A172 (cell line): ENCODE measurements around the gene GTPBP2. TPM values are rescaled to one million over a fixed set of nuclear protein-coding genes. Genes with fewer than 3 reads are reported as not detected.
"Not testable (repeated sequence)": the region's sequence is repeated elsewhere in the genome, so short reads cannot be mapped to it uniquely, and the experiment has no call there.

Source experiments
- DNase-seq: peaks from one replicate; pipeline ENCODE4 v3.0.0-alpha.2; 2015; ENCODE audit warnings: low spot score
- total RNA-seq: library from RNA; depleted of rRNA; stranded (reverse); fragments of >200 nt; shearing (Covaris generic); gene quantifications from 2 replicates; pipeline ENCODE4 v1.2.3, GENCODE V29; 2014

The GTPBP2 gene
- total RNA-seq, 1 experiment from 2014 or later, result 25.3 TPM

GRCh38 chr6:43658161-43658560, 29.1 kb upstream of the GTPBP2 start:
- DNase-seq, result no peak

- DNase-seq, result no peak
These were observed 28.2 kb upstream of the GTPBP2 start for GRCh38 chr6:43657221-43657802.

- not testable (repeated sequence) for DNase-seq
These were observed 23.8 kb upstream of the GTPBP2 start for GRCh38 chr6:43652822-43653221.

- no peak for DNase-seq
These were observed 19.2 kb upstream of the GTPBP2 start for GRCh38 chr6:43648248-43648647.

GRCh38 chr6:43647613-43648012, 18.5 kb upstream of the GTPBP2 start:
- DNase-seq, result no peak

- DNase-seq, result no peak
These were observed 16.5 kb upstream of the GTPBP2 start for GRCh38 chr6:43645613-43645964.

GRCh38 chr6:43644940-43645612, 16.0 kb upstream of the GTPBP2 start, which contains the start of gene RSPH9:
Gene RSPH9, plus strand, starts transcription at chr6:43645036. Its CDS starts 63 bp downstream, at chr6:43645099.
- no peak for DNase-seq

- no peak for DNase-seq
These were observed 11.1 kb upstream of the GTPBP2 start for GRCh38 chr6:43639984-43640800.

GRCh38 chr6:43636308-43636659, 7.2 kb upstream of the GTPBP2 start:
- no peak for DNase-seq

GRCh38 chr6:43635387-43636307, 6.6 kb upstream of the GTPBP2 start, which contains the start of gene MAD2L1BP:
Gene MAD2L1BP, plus strand, starts transcription at chr6:43635840. Its CDS starts 36 bp downstream, at chr6:43635876.
- peak; percentile 55 for DNase-seq

- DNase-seq, result no peak
These were observed 5.7 kb upstream of the GTPBP2 start for GRCh38 chr6:43634702-43635303.

GRCh38 chr6:43633002-43633401, 3.9 kb upstream of the GTPBP2 start:
- DNase-seq, result not testable (repeated sequence)

GRCh38 chr6:43630980-43631619, 2.0 kb upstream of the GTPBP2 start:
- no peak for DNase-seq

- peak; percentile 98 for DNase-seq
These were observed 639 bp upstream of the GTPBP2 start for GRCh38 chr6:43629505-43630300.

GRCh38 chr6:43628393-43629103, 516 bp downstream of the GTPBP2 start:
- peak; percentile 64 for DNase-seq

- DNase-seq, result peak; percentile 98
These were observed 1.8 kb downstream of the GTPBP2 start for GRCh38 chr6:43627008-43627825.

- DNase-seq, result no peak
These were observed 3.6 kb downstream of the GTPBP2 start for GRCh38 chr6:43625393-43625992.

- no peak for DNase-seq
These were observed 4.2 kb downstream of the GTPBP2 start for GRCh38 chr6:43624786-43625288.
